HCT116 (cell line): Measurements from ENCODE around the gene DCP1A.

Source experiments
- CBX3 ChIP-seq: IDR thresholded peaks from 2 replicates; pipeline ENCODE4 v1.6.1; 2012; ENCODE audit warnings: low read depth
- CEBPB ChIP-seq: IDR thresholded peaks from 2 replicates; pipeline ENCODE4 v1.6.1; 2012; ENCODE audit warnings: low read depth
- EZH2phosphoT487 ChIP-seq: fragments of 200-600 bp; IDR thresholded peaks from 2 replicates; pipeline ENCODE4 v1.6.1; 2018; ENCODE audit warnings: antibody characterized with exemption, borderline replicate concordance
- MAX ChIP-seq: IDR thresholded peaks from 2 replicates; pipeline ENCODE4 v1.6.1; 2012
- POLR2A ChIP-seq: IDR thresholded peaks from 2 replicates; pipeline ENCODE4 v1.7.0; 2011; ENCODE audit warnings: borderline replicate concordance; ENCODE audit not compliant: insufficient read depth, insufficient read length; ENCODE audit errors: extremely low read depth
- POLR2AphosphoS5 ChIP-seq: IDR thresholded peaks from 2 replicates; pipeline ENCODE4 v1.6.1; 2011; ENCODE audit warnings: mild to moderate bottlenecking, low read depth, low read length, moderate library complexity
- RAD21 ChIP-seq: IDR thresholded peaks from 2 replicates; pipeline ENCODE4 v1.6.1; 2012; ENCODE audit warnings: low read depth, mild to moderate bottlenecking
- SIN3A ChIP-seq: IDR thresholded peaks from 2 replicates; pipeline ENCODE4 v1.6.1; 2012; ENCODE audit warnings: low read depth
- TCF7L2 ChIP-seq: IDR thresholded peaks from 2 replicates; pipeline ENCODE4 v1.7.0; 2011; ENCODE audit warnings: borderline replicate concordance, inconsistent platforms; ENCODE audit not compliant: insufficient read depth, insufficient read length; ENCODE audit errors: extremely low read depth
- TF ChIP-seq, protein P1 (sequence below), 3 experiments: fragments of 200-600 bp in 1 of 3; sonication (generic) in 1 of 3; IDR thresholded peaks in 2 of 3; conservative IDR thresholded peaks in 1 of 3; 2 replicates each; pipeline ENCODE4 v1.5.1; 2012 to 2017; ENCODE audit warnings: low read depth in 2 of 3, low read length in 2 of 3, antibody characterized with exemption in 1 of 3, borderline replicate concordance in 1 of 3, control low read depth in 1 of 3, mild to moderate bottlenecking in 1 of 3, mixed read lengths in 1 of 3, mixed run types in 1 of 3, moderate library complexity in 1 of 3; ENCODE audit not compliant: insufficient read depth in 1 of 3

DNA sequence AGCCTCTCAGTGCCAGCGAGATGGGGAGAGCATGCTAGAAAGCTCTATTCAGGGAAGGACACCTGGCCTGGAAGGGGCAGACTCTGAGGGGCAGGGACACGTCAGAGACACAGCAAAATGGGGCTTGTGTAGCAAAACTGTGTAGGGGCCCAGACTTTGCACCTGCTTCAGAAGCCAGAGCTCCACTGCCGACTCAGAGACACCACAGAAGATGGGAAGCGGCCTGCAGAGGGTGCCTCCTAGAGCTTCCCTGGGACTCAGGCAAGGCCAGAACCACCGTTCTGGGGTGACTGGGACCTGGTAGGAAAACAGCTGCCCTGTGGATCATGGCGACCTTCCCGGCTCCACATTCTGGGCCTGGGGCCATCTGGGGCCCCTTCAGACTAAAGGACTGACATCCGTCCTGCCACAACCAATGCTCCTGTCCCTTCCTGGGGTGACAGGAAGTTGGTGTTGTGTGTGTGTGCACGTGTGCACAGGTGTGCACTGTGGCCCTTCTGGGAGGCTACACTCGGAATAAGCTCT lies 74.1 kb downstream of the DCP1A start:
- TF ChIP-seq SIN3A, result no peak
- no peak for TF ChIP-seq EZH2phosphoT487
- TF ChIP-seq, protein P1, sequence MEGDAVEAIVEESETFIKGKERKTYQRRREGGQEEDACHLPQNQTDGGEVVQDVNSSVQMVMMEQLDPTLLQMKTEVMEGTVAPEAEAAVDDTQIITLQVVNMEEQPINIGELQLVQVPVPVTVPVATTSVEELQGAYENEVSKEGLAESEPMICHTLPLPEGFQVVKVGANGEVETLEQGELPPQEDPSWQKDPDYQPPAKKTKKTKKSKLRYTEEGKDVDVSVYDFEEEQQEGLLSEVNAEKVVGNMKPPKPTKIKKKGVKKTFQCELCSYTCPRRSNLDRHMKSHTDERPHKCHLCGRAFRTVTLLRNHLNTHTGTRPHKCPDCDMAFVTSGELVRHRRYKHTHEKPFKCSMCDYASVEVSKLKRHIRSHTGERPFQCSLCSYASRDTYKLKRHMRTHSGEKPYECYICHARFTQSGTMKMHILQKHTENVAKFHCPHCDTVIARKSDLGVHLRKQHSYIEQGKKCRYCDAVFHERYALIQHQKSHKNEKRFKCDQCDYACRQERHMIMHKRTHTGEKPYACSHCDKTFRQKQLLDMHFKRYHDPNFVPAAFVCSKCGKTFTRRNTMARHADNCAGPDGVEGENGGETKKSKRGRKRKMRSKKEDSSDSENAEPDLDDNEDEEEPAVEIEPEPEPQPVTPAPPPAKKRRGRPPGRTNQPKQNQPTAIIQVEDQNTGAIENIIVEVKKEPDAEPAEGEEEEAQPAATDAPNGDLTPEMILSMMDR (IDR thresholded peaks at IDR 0.05 in 2 of 3, conservative IDR thresholded peaks at IDR 0.05 in 1 of 3; ENCODE audit: borderline replicate concordance in 1 of 3, insufficient read depth in 1 of 3, low read depth in 2 of 3, low read length in 2 of 3), result no peak
- no peak for TF ChIP-seq RAD21
- TF ChIP-seq TCF7L2, result no peak
- no peak for TF ChIP-seq POLR2A
- TF ChIP-seq CEBPB, result no peak
- no peak for TF ChIP-seq MAX
- no peak for TF ChIP-seq CBX3
- no peak for TF ChIP-seq POLR2AphosphoS5
